Panc1 (cell line): ENCODE data around the gene GPRIN1. TPM values are rescaled to one million over a fixed set of nuclear protein-coding genes. Genes with fewer than 3 reads are reported as not detected.

ENCODE experiments used
- ATAC-seq: fragments of 200-7000 bp; cut with Tn5 transposase; 2 replicates; pipeline ENCODE4 v1.9.1; 2020; ENCODE audit warnings: mild to moderate bottlenecking, moderate library complexity
- BruUV-seq: library from RNA; stranded (reverse); fragments of 400-500 nt; replicated peaks from 2 replicates; lab custom pipeline; 2021; lab: Mats Ljungman, UMichigan
- CTCF ChIA-PET: fragments of 300-600 bp; sonication (Branson Sonifier 250); formaldehyde crosslinking; loops from one replicate; lab custom pipeline; 2022; ENCODE audit warnings: antibody characterized with exemption; lab: Charles Lee
- POLR2A ChIA-PET: fragments of 300-600 bp; sonication (Branson Sonifier 250); formaldehyde crosslinking; loops from one replicate; lab custom pipeline; 2022; ENCODE audit warnings: antibody characterized with exemption; lab: Charles Lee
- DNase-seq: peaks from one replicate; pipeline ENCODE4 v3.0.0-alpha.2; 2010; ENCODE audit warnings: low read depth, low spot score
- H3K27ac ChIP-seq: 2 replicates; pipeline ENCODE4 v1.5.1; 2011; ENCODE audit warnings: mild to moderate bottlenecking, low read length, inconsistent platforms
- H3K27me3 ChIP-seq: fragments of 200-500 bp; sonication (Bioruptor generic); 2 replicates; pipeline ENCODE4 v1.6.0; 2014; ENCODE audit warnings: low read length, inconsistent platforms; ENCODE audit not compliant: control insufficient read depth, insufficient read depth
- H3K36me3 ChIP-seq: fragments of 200-500 bp; sonication (Bioruptor generic); 2 replicates; pipeline ENCODE4 v1.5.1; 2014; ENCODE audit warnings: inconsistent platforms, mild to moderate bottlenecking, low read length, moderate library complexity; ENCODE audit not compliant: control insufficient read depth, insufficient read depth
- H3K4me1 ChIP-seq: 2 replicates; pipeline ENCODE4 v1.5.1; 2011; ENCODE audit warnings: inconsistent platforms, mild to moderate bottlenecking, low read length, moderate library complexity; ENCODE audit not compliant: control insufficient read depth, insufficient read depth
- H3K4me3 ChIP-seq, 2 experiments: 2 replicates each; pipeline ENCODE4 v1.5.1; 2011 to 2012; ENCODE audit warnings: low read depth in 2 of 2, low read length in 2 of 2, mild to moderate bottlenecking in 2 of 2, inconsistent platforms in 1 of 2, moderate library complexity in 1 of 2
- H3K9me3 ChIP-seq: fragments of 200-500 bp; sonication (Bioruptor generic); 2 replicates; pipeline ENCODE4 v1.5.1; 2014; ENCODE audit warnings: low read depth, mild to moderate bottlenecking, inconsistent platforms, low read length, moderate library complexity; ENCODE audit not compliant: control insufficient read depth, insufficient read depth
- CTCF ChIP-seq: fragments of 450-650 bp; IDR thresholded peaks from 2 replicates; pipeline ENCODE4 v1.5.1; 2017; ENCODE audit warnings: mild to moderate bottlenecking
- POLR2AphosphoS5 ChIP-seq: IDR thresholded peaks from 2 replicates; pipeline ENCODE4 v1.6.1; 2012; ENCODE audit warnings: mild to moderate bottlenecking, low read depth, low read length, moderate library complexity
- REST ChIP-seq, 2 experiments: IDR thresholded peaks; 2 replicates each; pipeline ENCODE4 v1.6.1; 2011 to 2012; ENCODE audit warnings: low read depth in 2 of 2, control low read depth in 1 of 2, low read length in 1 of 2, mild to moderate bottlenecking in 1 of 2, moderate library complexity in 1 of 2; ENCODE audit not compliant: insufficient read depth in 1 of 2
- SIN3A ChIP-seq: IDR thresholded peaks from 2 replicates; pipeline ENCODE4 v1.6.1; 2012; ENCODE audit warnings: low read depth, mild to moderate bottlenecking, low read length, moderate library complexity, borderline replicate concordance; ENCODE audit not compliant: insufficient read depth
- TCF7L2 ChIP-seq: IDR thresholded peaks from 2 replicates; pipeline ENCODE4 v1.6.1; 2011; ENCODE audit warnings: mild to moderate bottlenecking, low read depth, low read length, inconsistent platforms
- in situ Hi-C: cut with HindIII; loops from 2 replicates; pipeline ENCODE4 v1.10.0; 2016; ENCODE audit warnings: low sequenced_read_pairs, low pct_unique_long_range_greater_than_20kb
- intact Hi-C: fragments of 100-400 bp; cut with micrococcal nuclease; formaldehyde crosslinking; loops from one replicate; pipeline ENCODE4 v1.10.0; 2022; ENCODE audit not compliant: unreplicated experiment
- total RNA-seq: library from RNA; stranded (reverse); gene quantifications from one replicate; pipeline ENCODE4 v1.2.1, GENCODE V29; 2021; ENCODE audit not compliant: unreplicated experiment

Gene GPRIN1
- total RNA-seq, 1 experiment from 2014 or later: 18.9 TPM

- peak overlapping the region; percentile 37 to 51 for H3K4me3 ChIP-seq
- peak; percentile 6 for ATAC-seq
- no peaks in the 10 kb centered on the region for H3K36me3 ChIP-seq
- in situ Hi-C loops (no loop called here), intact Hi-C loops (no loop called here)
- ChIA-PET POLR2A (interaction anchor here (1.1 kb wide), 1 partner anchor 9 kb away, joined by 3 read pairs; no protein-coding TSS in a partner anchor), CTCF (interaction anchor here (0.6 kb wide), 1 partner anchor 87 kb away, joined by 8 read pairs; no protein-coding TSS in a partner anchor)
- H3K27ac ChIP-seq: no peak overlapping the region
- DNase-seq: no peak
- H3K4me1 ChIP-seq: no peaks in the 10 kb centered on the region; the same call in 1 of the 2 replicates
- TF ChIP-seq TCF7L2 (no peak), CTCF (no peak), REST (IDR thresholded peaks at IDR 0.05; ENCODE audit: insufficient read depth in 1 of 2, low read depth in 2 of 2, low read length in 1 of 2) (no peak), SIN3A (no peak), POLR2AphosphoS5 (no peak)
- no TSS peak for BruUV-seq
- H3K9me3 ChIP-seq: no peaks in the 10 kb centered on the region
- peaks cover 14% of the 10 kb centered on the region; the same call in 1 of the 2 replicates for H3K27me3 ChIP-seq
These were observed 20.8 kb upstream of the GPRIN1 start for GRCh38 chr5:176630681-176631222.

- no TSS peak for BruUV-seq
- H3K27me3 ChIP-seq: peaks cover 14% of the 10 kb centered on the region; the same call in 1 of the 2 replicates
- no peak for TF ChIP-seq REST (IDR thresholded peaks at IDR 0.05; ENCODE audit: insufficient read depth in 1 of 2, low read depth in 2 of 2, low read length in 1 of 2)
- no peak for TF ChIP-seq SIN3A
- no peak for TF ChIP-seq POLR2AphosphoS5
- no peak for TF ChIP-seq TCF7L2
- no peak for TF ChIP-seq CTCF
These were observed 20.1 kb upstream of the GPRIN1 start, which contains the start of the genes EIF4E1B and SNCB for GRCh38 chr5:176629853-176630680. Gene EIF4E1B, plus strand, starts transcription at chr5:176630675. Its CDS starts 12,113 bp downstream, at chr5:176642788. Gene SNCB, minus strand, starts transcription at chr5:176630534. Its CDS starts 880 bp downstream, at chr5:176629654.

More at GRCh38 chr5:176629853-176630680, 20.1 kb upstream of the GPRIN1 start, which contains the start of the genes EIF4E1B and SNCB:
- no peak within 1 kb of the TSS for H3K27ac ChIP-seq
- ATAC-seq (peak; percentile 89), DNase-seq (no peak)
- no peaks in the 10 kb centered on the region for H3K36me3 ChIP-seq
- intact Hi-C loops (no loop called here), in situ Hi-C loops (no loop called here)
- no peaks in the 10 kb centered on the region for H3K9me3 ChIP-seq
- ChIA-PET POLR2A (interaction anchor here (1.1 kb wide), 1 partner anchor 9 kb away, joined by 3 read pairs; no protein-coding TSS in a partner anchor), CTCF (interaction anchor here (0.6 kb wide), 1 partner anchor 87 kb away, joined by 8 read pairs; no protein-coding TSS in a partner anchor)
- H3K4me1 ChIP-seq: no peaks in the 10 kb centered on the region; the same call in 1 of the 2 replicates
- peak within 1 kb of the TSS; percentile 37 to 51 for H3K4me3 ChIP-seq
